C4-2B (cell line): ENCODE measurements around the gene POLR1A.

Experiments
- ZFX ChIP-seq: fragments of 450-650 bp; IDR thresholded peaks from 2 replicates; pipeline ENCODE4 v1.6.1; 2017
- TF ChIP-seq, protein P1 (sequence below): fragments of 450-650 bp; conservative IDR thresholded peaks from 2 replicates; pipeline ENCODE4 v1.5.1; 2017; ENCODE audit warnings: mild to moderate bottlenecking

DNA sequence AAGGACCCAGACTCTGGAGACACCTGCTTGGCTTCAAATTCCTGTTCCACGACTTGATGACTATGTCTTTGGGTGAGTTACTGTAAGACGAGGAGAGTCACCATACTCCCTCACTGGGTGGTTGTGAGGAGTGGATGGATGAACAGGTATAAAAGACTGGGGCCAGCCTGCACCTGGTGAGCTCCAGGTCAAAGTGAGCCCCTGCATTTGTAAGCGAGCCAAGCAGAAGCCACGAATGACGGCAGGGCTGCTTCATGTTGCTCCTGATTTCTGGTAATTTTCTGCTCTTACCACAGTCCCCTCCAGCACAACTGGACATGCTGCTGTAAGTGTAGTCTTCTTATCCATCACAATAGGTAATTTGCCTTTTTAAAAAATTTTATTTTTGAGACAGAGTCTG lies 86.6 kb downstream of the POLR1A start:
- TF ChIP-seq, protein P1, sequence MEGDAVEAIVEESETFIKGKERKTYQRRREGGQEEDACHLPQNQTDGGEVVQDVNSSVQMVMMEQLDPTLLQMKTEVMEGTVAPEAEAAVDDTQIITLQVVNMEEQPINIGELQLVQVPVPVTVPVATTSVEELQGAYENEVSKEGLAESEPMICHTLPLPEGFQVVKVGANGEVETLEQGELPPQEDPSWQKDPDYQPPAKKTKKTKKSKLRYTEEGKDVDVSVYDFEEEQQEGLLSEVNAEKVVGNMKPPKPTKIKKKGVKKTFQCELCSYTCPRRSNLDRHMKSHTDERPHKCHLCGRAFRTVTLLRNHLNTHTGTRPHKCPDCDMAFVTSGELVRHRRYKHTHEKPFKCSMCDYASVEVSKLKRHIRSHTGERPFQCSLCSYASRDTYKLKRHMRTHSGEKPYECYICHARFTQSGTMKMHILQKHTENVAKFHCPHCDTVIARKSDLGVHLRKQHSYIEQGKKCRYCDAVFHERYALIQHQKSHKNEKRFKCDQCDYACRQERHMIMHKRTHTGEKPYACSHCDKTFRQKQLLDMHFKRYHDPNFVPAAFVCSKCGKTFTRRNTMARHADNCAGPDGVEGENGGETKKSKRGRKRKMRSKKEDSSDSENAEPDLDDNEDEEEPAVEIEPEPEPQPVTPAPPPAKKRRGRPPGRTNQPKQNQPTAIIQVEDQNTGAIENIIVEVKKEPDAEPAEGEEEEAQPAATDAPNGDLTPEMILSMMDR: no peak
- no peak for TF ChIP-seq ZFX
